CD4-positive, alpha-beta memory T cell (primary cell): ENCODE measurements around the gene PCDHGA5. TPM values are rescaled to one million over a fixed set of nuclear protein-coding genes. Genes with fewer than 3 reads are reported as not detected.
"Not testable (repeated sequence)": the region's sequence is repeated elsewhere in the genome, so short reads cannot be mapped to it uniquely, and the experiment has no call there.

Experiments used
- CTCF ChIA-PET: fragments of 350-600 bp; sonication (Branson Sonifier 250); formaldehyde crosslinking; loops from one replicate; lab custom pipeline; 2021; ENCODE audit warnings: inconsistent platforms; ENCODE audit not compliant: partially characterized antibody; lab: Charles Lee
- POLR2A ChIA-PET: fragments of 350-600 bp; sonication (Branson Sonifier 250); formaldehyde crosslinking; loops from one replicate; lab custom pipeline; 2021; ENCODE audit not compliant: partially characterized antibody; lab: Charles Lee
- DNase-seq, 5 donors: peaks; one replicate each; pipeline versions ENCODE4 v3.0.0 to v3.0.0-alpha.2; 2020 to 2022; ENCODE audit warnings: mixed read lengths in 1 of 5
- H3K27ac ChIP-seq: one replicate; pipeline ENCODE4 v1.7.0; 2013; ENCODE audit warnings: low read depth, low read length
- H3K27me3 ChIP-seq: 2 replicates; pipeline ENCODE4 v1.7.0; 2013; ENCODE audit warnings: mild to moderate bottlenecking, low read length, moderate library complexity; ENCODE audit not compliant: insufficient read depth
- H3K36me3 ChIP-seq: 2 replicates; pipeline ENCODE4 v1.7.0; 2013; ENCODE audit warnings: mild to moderate bottlenecking, low read length, moderate library complexity; ENCODE audit not compliant: insufficient read depth
- H3K4me1 ChIP-seq: 2 replicates; pipeline ENCODE4 v1.7.0; 2013; ENCODE audit warnings: mild to moderate bottlenecking, low read length, moderate library complexity; ENCODE audit not compliant: insufficient read depth
- H3K4me3 ChIP-seq, 2 donors: one replicate each; pipeline ENCODE4 v1.7.0; 2013; ENCODE audit warnings: low read length in 2 of 2, mild to moderate bottlenecking in 1 of 2
- H3K9me3 ChIP-seq, 2 donors: one replicate each; pipeline ENCODE4 v1.7.0; 2013; ENCODE audit warnings: low read length in 2 of 2, control low read depth in 1 of 2; ENCODE audit not compliant: control insufficient read depth in 1 of 2
- H3K27ac Mint-ChIP-seq, 7 donors: one replicate each; pipeline ENCODE4 v1.8.0; 2020 to 2021; ENCODE audit warnings: mixed read lengths in 7 of 7, mild to moderate bottlenecking in 6 of 7, inconsistent platforms in 3 of 7, moderate library complexity in 3 of 7
- H3K27me3 Mint-ChIP-seq, 2 donors: one replicate each; pipeline ENCODE4 v1.8.0; 2020 to 2021; ENCODE audit warnings: mixed read lengths in 2 of 2
- H3K36me3 Mint-ChIP-seq, 2 donors: one replicate each; pipeline ENCODE4 v1.8.0; 2020 to 2021; ENCODE audit warnings: mixed read lengths in 2 of 2, inconsistent platforms in 1 of 2, mild to moderate bottlenecking in 1 of 2
- H3K4me1 Mint-ChIP-seq, 4 donors: one replicate each; pipeline ENCODE4 v1.8.0; 2020 to 2021; ENCODE audit warnings: mixed read lengths in 4 of 4, mild to moderate bottlenecking in 1 of 4
- H3K4me3 Mint-ChIP-seq, 8 donors: one replicate each; pipeline ENCODE4 v1.8.0; 2020 to 2021; ENCODE audit warnings: mixed read lengths in 8 of 8, mild to moderate bottlenecking in 7 of 8, moderate library complexity in 6 of 8, inconsistent platforms in 3 of 8
- H3K9me3 Mint-ChIP-seq, 8 donors: one replicate each; pipeline ENCODE4 v1.8.0; 2020 to 2021; ENCODE audit warnings: mixed read lengths in 8 of 8, mild to moderate bottlenecking in 5 of 8, inconsistent platforms in 3 of 8, moderate library complexity in 1 of 8
- intact Hi-C: fragments of 100-400 bp; cut with micrococcal nuclease; formaldehyde crosslinking; loops from one replicate; pipeline ENCODE4 v1.15.1; 2023
- polyA plus RNA-seq, 2 donors: library from polyadenylated mRNA; unstranded; fragments of 300-500 nt; fragmentation: Illumina TruSeq; gene quantifications; one replicate each; pipeline ENCODE4 v1.2.3, GENCODE V29; 2021
- total RNA-seq, 2 experiments: library from RNA; stranded (reverse); gene quantifications; one replicate each; pipeline ENCODE4 v1.2.3, GENCODE V29; 2021

PCDHGA5 gene
- total and polyA plus RNA-seq, 4 experiments from 2014 or later = 0.28 to 0.44 TPM; not detected in 2

- Mint-ChIP-seq H3K27me3 (peaks cover 34 to 36% of the 10 kb centered on the region in 2 donors), H3K36me3 (peaks cover 6 to 7% of the 10 kb centered on the region in 2 donors), H3K4me1 (peaks cover 4 to 11% (median 8%) of the 10 kb centered on the region in 4 donors), H3K4me3 (peak within 1 kb of the TSS in 7 of 8 donors; percentile 12 to 64 (median 61)), H3K27ac (no peak within 1 kb of the TSS), H3K9me3 (peaks cover under 1 to 82% (median 51%) of the 10 kb centered on the region in 8 donors)
- ChIA-PET POLR2A (no interaction called here), CTCF (interaction anchor here (0.9 to 2.2 kb wide), 4 partner anchors 39 to 193 kb away, joined by 3 to 8 read pairs (median 4); partner anchors contain the start of genes PCDHGA1 and PCDHGA10)
- Histone ChIP-seq H3K4me3 (no peak within 1 kb of the TSS), H3K4me1 (peaks cover 6% of the 10 kb centered on the region), H3K27ac (no peak within 1 kb of the TSS), H3K27me3 (peaks cover 9% of the 10 kb centered on the region), H3K9me3 (no peaks in the 10 kb centered on the region), H3K36me3 (no peaks in the 10 kb centered on the region)
- DNase-seq = no peak
- intact Hi-C loops = no loop called here
Observed at GRCh38 chr5:141373673-141374317, 9.8 kb downstream of the PCDHGA5 start, which contains the start of gene PCDHGA6. Gene PCDHGA6 (plus strand): TSS chr5:141373891. CDS start chr5:141374084, 193 bp downstream.

GRCh38 chr5:141374627-141375026 is 10.7 kb downstream of the PCDHGA5 start:
- no peak overlapping the region for H3K27ac ChIP-seq
- peaks cover 2 to 82% (median 54%) of the 10 kb centered on the region in 8 donors for H3K9me3 Mint-ChIP-seq
- H3K27me3 ChIP-seq = peaks cover 9% of the 10 kb centered on the region
- ChIA-PET POLR2A (no interaction called here), CTCF (interaction anchor here (1.5 to 2.2 kb wide), 2 partner anchors 149 to 192 kb away, joined by 4 to 8 read pairs; no protein-coding TSS in a partner anchor)
- no peak overlapping the region for H3K4me3 ChIP-seq
- H3K4me1 ChIP-seq = peaks cover 6% of the 10 kb centered on the region
- intact Hi-C loops = no loop called here
- H3K27ac Mint-ChIP-seq = no peak overlapping the region
- no peaks in the 10 kb centered on the region for H3K36me3 ChIP-seq
- DNase-seq = no peak
- H3K9me3 ChIP-seq = no peaks in the 10 kb centered on the region
- peaks cover 6 to 7% of the 10 kb centered on the region in 2 donors for H3K36me3 Mint-ChIP-seq
- peak overlapping the region in 2 of 8 donors; percentile 9 to 33 for H3K4me3 Mint-ChIP-seq
- H3K4me1 Mint-ChIP-seq = peaks cover 3 to 9% (median 8%) of the 10 kb centered on the region in 4 donors
- peaks cover 36 to 38% of the 10 kb centered on the region in 2 donors for H3K27me3 Mint-ChIP-seq

- POLR2A ChIA-PET, H3K4me3 Mint-ChIP-seq, H3K36me3 ChIP-seq, DNase-seq, H3K27ac ChIP-seq, H3K36me3 Mint-ChIP-seq, H3K4me1 Mint-ChIP-seq, H3K27me3 ChIP-seq, H3K4me1 ChIP-seq, H3K4me3 ChIP-seq, intact Hi-C loops, H3K27ac Mint-ChIP-seq, H3K9me3 ChIP-seq: not testable (repeated sequence)
- H3K27me3 Mint-ChIP-seq = peaks cover 32% of the 10 kb centered on the region in 2 donors
- CTCF ChIA-PET = interaction anchor here (1.5 to 2.2 kb wide), 2 partner anchors 148 to 191 kb away, joined by 4 to 8 read pairs; no protein-coding TSS in a partner anchor
- H3K9me3 Mint-ChIP-seq = peaks cover 2 to 80% (median 55%) of the 10 kb centered on the region in 8 donors
Observed at GRCh38 chr5:141375444-141376155, 11.6 kb downstream of the PCDHGA5 start.

- H3K4me3 ChIP-seq = peak within 1 kb of the TSS in 1 of 2 donors; percentile 23
- no peak within 1 kb of the TSS for H3K27ac ChIP-seq
- CTCF ChIA-PET = no interaction called here
- intact Hi-C loops = no loop called here
- no peak for DNase-seq
- Mint-ChIP-seq H3K27me3 (peaks cover 40 to 45% of the 10 kb centered on the region in 2 donors), H3K27ac (no peak within 1 kb of the TSS), H3K36me3 (peaks cover 3 to 6% of the 10 kb centered on the region in 2 donors), H3K9me3 (peaks cover 2 to 82% (median 54%) of the 10 kb centered on the region in 8 donors), H3K4me1 (peaks cover 0 to 2% (median 0%) of the 10 kb centered on the region in 4 donors), H3K4me3 (peak within 1 kb of the TSS; percentile 36 to 81 (median 66))
- peaks cover 19% of the 10 kb centered on the region for H3K27me3 ChIP-seq
- peaks cover 0 to 3% of the 10 kb centered on the region in 2 donors for H3K9me3 ChIP-seq
- no peaks in the 10 kb centered on the region for H3K36me3 ChIP-seq
- POLR2A ChIA-PET = no interaction called here
- no peaks in the 10 kb centered on the region for H3K4me1 ChIP-seq
Observed at GRCh38 chr5:141382469-141383294, 18.7 kb downstream of the PCDHGA5 start, which contains the start of gene PCDHGA7. Gene PCDHGA7 (plus strand): TSS chr5:141382742. CDS start chr5:141382900, 158 bp downstream.

GRCh38 chr5:141383345-141383744 is 19.4 kb downstream of the PCDHGA5 start:
- H3K36me3 ChIP-seq = no peaks in the 10 kb centered on the region
- H3K27me3 ChIP-seq = peaks cover 19% of the 10 kb centered on the region
- Mint-ChIP-seq H3K36me3 (peaks cover 3 to 6% of the 10 kb centered on the region in 2 donors), H3K27me3 (peaks cover 42 to 47% of the 10 kb centered on the region in 2 donors), H3K9me3 (peaks cover 2 to 84% (median 55%) of the 10 kb centered on the region in 8 donors), H3K4me1 (peaks cover 0 to 2% (median under 1%) of the 10 kb centered on the region in 4 donors), H3K4me3 (peak overlapping the region in 2 of 8 donors; percentile 24 to 72), H3K27ac (no peak overlapping the region)
- peaks cover 0 to 3% of the 10 kb centered on the region in 2 donors for H3K9me3 ChIP-seq
- CTCF ChIA-PET = no interaction called here
- H3K4me1 ChIP-seq = no peaks in the 10 kb centered on the region
- H3K27ac ChIP-seq = no peak overlapping the region
- no peak for DNase-seq
- intact Hi-C loops = no loop called here
- POLR2A ChIA-PET = no interaction called here
- H3K4me3 ChIP-seq = no peak overlapping the region

GRCh38 chr5:141384471-141385267 is 20.7 kb downstream of the PCDHGA5 start:
- Histone ChIP-seq H3K27ac (no peak overlapping the region), H3K36me3 (no peaks in the 10 kb centered on the region), H3K27me3 (peaks cover 22% of the 10 kb centered on the region), H3K4me3 (no peak overlapping the region), H3K4me1 (no peaks in the 10 kb centered on the region), H3K9me3 (peaks cover 0 to 3% of the 10 kb centered on the region in 2 donors)
- Mint-ChIP-seq H3K27ac (no peak overlapping the region), H3K36me3 (peaks cover 3 to 13% of the 10 kb centered on the region in 2 donors), H3K4me3 (no peak overlapping the region), H3K4me1 (peaks cover 0 to 4% (median 1%) of the 10 kb centered on the region in 4 donors), H3K9me3 (peaks cover 4 to 82% (median 63%) of the 10 kb centered on the region in 8 donors), H3K27me3 (peaks cover 42 to 52% of the 10 kb centered on the region in 2 donors)
- CTCF ChIA-PET = interaction anchor here (1.1 kb wide), 1 partner anchor 173 kb away, joined by 3 read pairs; no protein-coding TSS in a partner anchor
- POLR2A ChIA-PET = no interaction called here
- DNase-seq = no peak
- intact Hi-C loops = no loop called here
